Lung (tissue), 12 donors: ENCODE results near the gene ENTPD1. TPM values are rescaled to one million over a fixed set of nuclear protein-coding genes. Genes with fewer than 3 reads are reported as not detected.
"Not testable (repeated sequence)": the region's sequence is repeated elsewhere in the genome, so short reads cannot be mapped to it uniquely, and the experiment has no call there.

Source experiments
- ATAC-seq: fragments of 200-7000 bp; cut with Tn5 transposase; one replicate; pipeline ENCODE4 v1.9.1; 2020; ENCODE audit warnings: moderate number of reproducible peaks; ENCODE audit not compliant: insufficient read depth, low FRiP score
- DNase-seq, 3 donors: peaks; one replicate each; pipeline ENCODE4 v3.0.0-alpha.2; 2013 to 2017
- H3K27ac ChIP-seq, 2 donors: one replicate each; pipeline ENCODE4 v1.5.1; 2013; ENCODE audit warnings: mild to moderate bottlenecking in 2 of 2, moderate library complexity in 2 of 2, control low read depth in 1 of 2, inconsistent platforms in 1 of 2, low read depth in 1 of 2, low read length in 1 of 2
- H3K27me3 ChIP-seq, 3 donors: one replicate each; pipeline ENCODE4 v1.5.1; 2013; ENCODE audit warnings: low read length in 2 of 3; ENCODE audit not compliant: control insufficient read depth in 3 of 3, insufficient read depth in 3 of 3
- H3K36me3 ChIP-seq, 4 donors: one replicate each; pipeline ENCODE4 v1.5.1; 2013; ENCODE audit warnings: low read length in 4 of 4, mild to moderate bottlenecking in 1 of 4, moderate library complexity in 1 of 4; ENCODE audit not compliant: control insufficient read depth in 4 of 4, insufficient read depth in 4 of 4
- H3K4me1 ChIP-seq, 5 donors: one replicate each; pipeline ENCODE4 v1.5.1; 2013; ENCODE audit warnings: low read length in 5 of 5, mild to moderate bottlenecking in 2 of 5, moderate library complexity in 1 of 5; ENCODE audit not compliant: control insufficient read depth in 5 of 5, insufficient read depth in 5 of 5
- H3K4me3 ChIP-seq: one replicate; pipeline ENCODE4 v1.5.1; 2013; ENCODE audit warnings: mild to moderate bottlenecking, control low read depth, moderate library complexity
- H3K9ac ChIP-seq, 2 donors: one replicate each; pipeline ENCODE4 v1.5.1; 2013; ENCODE audit warnings: low read length in 2 of 2, control low read depth in 1 of 2; ENCODE audit not compliant: insufficient read depth in 1 of 2
- H3K9me3 ChIP-seq, 4 donors: one replicate each; pipeline ENCODE4 v1.5.1; 2013; ENCODE audit warnings: low read length in 3 of 4, mild to moderate bottlenecking in 1 of 4, moderate library complexity in 1 of 4; ENCODE audit not compliant: control insufficient read depth in 4 of 4, insufficient read depth in 3 of 4
- CTCF ChIP-seq: IDR thresholded peaks from 2 replicates; pipeline ENCODE4 v1.5.1; 2012; ENCODE audit warnings: mild to moderate bottlenecking; ENCODE audit errors: control extremely low read depth, extremely low read depth
- WGBS, 2 donors: extraction: QIAGEN DNeasy Blood & Tissue Kit; methylation state at CpG; one replicate each; pipeline ENCODE4 v1.1.7; 2013; 5-methylcytosine and 5-hydroxymethylcytosine counted together
- polyA plus RNA-seq, 2 donors: library from polyadenylated mRNA; stranded (reverse); fragments of 200-250 nt; gene quantifications; one replicate each; pipeline ENCODE4 v1.2.1, GENCODE V29; 2013
- total RNA-seq, 2 donors: library from RNA; depleted of rRNA in 1 of 2; stranded (reverse); fragments of >200 nt in 1 of 2; gene quantifications; one replicate each; pipeline ENCODE4 v1.2.1, GENCODE V29; 2014 to 2021
- donor health status: control.
- donor health status: control.
- donor health status: Bipolar disorder and iron deficiency.
- donor health status: healthy.
- donor health status: DM: yes; HTN: yes; CAD: no.

The ENTPD1 gene
- total and polyA plus RNA-seq, 4 donors = 5.5 to 46.6 (median 18.2) TPM

GRCh38 chr10:95728526-95728925, 27.4 kb upstream of the ENTPD1 start:
- H3K27me3 ChIP-seq = no peaks in the 10 kb centered on the region
- peaks cover 0 to 4% (median 1%) of the 10 kb centered on the region in 4 donors for H3K9me3 ChIP-seq
- H3K27ac ChIP-seq = no peak overlapping the region
- H3K9ac ChIP-seq = no peak overlapping the region
- no peaks in the 10 kb centered on the region for H3K36me3 ChIP-seq
- DNase-seq (peak in 1 of 3 donors; percentile 11), ATAC-seq (no peak)
- WGBS, 2 donors = 53% methylated on average over 4 of the region's 4 CpGs
- H3K4me3 ChIP-seq = no peak overlapping the region
- TF ChIP-seq CTCF = no peak
- peaks cover 0 to 2% (median 0%) of the 10 kb centered on the region in 5 donors for H3K4me1 ChIP-seq

- Histone ChIP-seq H3K36me3 (no peaks in the 10 kb centered on the region), H3K4me1 (peaks cover 0 to 2% (median 0%) of the 10 kb centered on the region in 5 donors), H3K27me3 (no peaks in the 10 kb centered on the region), H3K9me3 (peaks cover 0 to 10% (median 3%) of the 10 kb centered on the region in 4 donors), H3K9ac (no peak overlapping the region), H3K27ac (peak overlapping the region in 1 of 2 donors; percentile 40), H3K4me3 (no peak overlapping the region)
- no peak for ATAC-seq
- DNase-seq = peak in 1 of 3 donors; percentile 29
- WGBS, 2 donors = 59 to 60% methylated on average over 3 of the region's 3 CpGs
- no peak for TF ChIP-seq CTCF
These were observed 26.5 kb upstream of the ENTPD1 start for GRCh38 chr10:95729323-95730055.

- DNase-seq = no peak
- no peak for ATAC-seq
- Histone ChIP-seq H3K4me3 (no peak overlapping the region), H3K36me3 (no peaks in the 10 kb centered on the region), H3K9me3 (peaks cover 0 to 10% (median 3%) of the 10 kb centered on the region in 4 donors), H3K27me3 (no peaks in the 10 kb centered on the region), H3K9ac (no peak overlapping the region), H3K4me1 (peaks cover 0 to 2% (median 0%) of the 10 kb centered on the region in 5 donors), H3K27ac (peak overlapping the region in 1 of 2 donors; percentile 40)
- no peak for TF ChIP-seq CTCF
- 68 to 78% methylated on average over 1 of the region's 1 CpG for WGBS, 2 donors
These were observed 25.7 kb upstream of the ENTPD1 start for GRCh38 chr10:95730233-95730632.

- not testable (repeated sequence) for H3K36me3 ChIP-seq, H3K9me3 ChIP-seq, H3K27me3 ChIP-seq, ATAC-seq, H3K27ac ChIP-seq, H3K4me3 ChIP-seq, DNase-seq, H3K9ac ChIP-seq, H3K4me1 ChIP-seq
- 88 to 97% methylated on average over 6 of the region's 6 CpGs for WGBS, 2 donors
These were observed 23.1 kb upstream of the ENTPD1 start for GRCh38 chr10:95732907-95733306.
